Measurements from ENCODE around the gene POLR3A. TPM values are rescaled to one million over a fixed set of nuclear protein-coding genes. Genes with fewer than 3 reads are reported as not detected.

POLR3A gene
- total and polyA plus RNA-seq, 2 of the 13 experiments (the other 11 are each of a cell fraction or from before 2014, with no cell fraction given): 13.6 to 19.2 TPM

- TF ChIP-seq, protein P1, sequence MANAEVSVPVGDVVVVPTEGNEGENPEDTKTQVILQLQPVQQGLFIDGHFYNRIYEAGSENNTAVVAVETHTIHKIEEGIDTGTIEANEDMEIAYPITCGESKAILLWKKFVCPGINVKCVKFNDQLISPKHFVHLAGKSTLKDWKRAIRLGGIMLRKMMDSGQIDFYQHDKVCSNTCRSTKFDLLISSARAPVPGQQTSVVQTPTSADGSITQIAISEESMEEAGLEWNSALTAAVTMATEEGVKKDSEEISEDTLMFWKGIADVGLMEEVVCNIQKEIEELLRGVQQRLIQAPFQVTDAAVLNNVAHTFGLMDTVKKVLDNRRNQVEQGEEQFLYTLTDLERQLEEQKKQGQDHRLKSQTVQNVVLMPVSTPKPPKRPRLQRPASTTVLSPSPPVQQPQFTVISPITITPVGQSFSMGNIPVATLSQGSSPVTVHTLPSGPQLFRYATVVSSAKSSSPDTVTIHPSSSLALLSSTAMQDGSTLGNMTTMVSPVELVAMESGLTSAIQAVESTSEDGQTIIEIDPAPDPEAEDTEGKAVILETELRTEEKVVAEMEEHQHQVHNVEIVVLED (CRISPR knock-in tag; IDR thresholded peaks at IDR 0.05; ENCODE audit: borderline replicate concordance): peak; percentile 51; the same call in 1 of the 2 replicates
- TF ChIP-seq ZNF501 (CRISPR knock-in tag; IDR thresholded peaks at IDR 0.05) (peak; percentile 87), ZUFSP (CRISPR knock-in tag; IDR thresholded peaks at IDR 0.05; ENCODE audit: borderline replicate concordance) (no peak), ZBTB1 (CRISPR knock-in tag; IDR thresholded peaks at IDR 0.05; ENCODE audit: borderline replicate concordance) (no peak), ZNF263 (CRISPR knock-in tag; IDR thresholded peaks at IDR 0.05) (peak; percentile 54; the same call in 1 of the 2 replicates), ZNF331 (CRISPR knock-in tag; IDR thresholded peaks at IDR 0.05) (0 out of 2 replicates have a peak, but pooled peaks have one; percentile 11), NFKB2 (CRISPR knock-in tag; IDR thresholded peaks at IDR 0.05; ENCODE audit: borderline replicate concordance) (no peak; the same call in 1 of the 2 replicates), AGO1 (IDR thresholded peaks at IDR 0.05; ENCODE audit: low read depth, low read length, poor library complexity, severe bottlenecking) (no peak), BRCA1 (CRISPR knock-in tag; IDR thresholded peaks at IDR 0.05) (0 out of 2 replicates have a peak, but pooled peaks have one; percentile 55), SP140L (CRISPR knock-in tag; IDR thresholded peaks at IDR 0.05; ENCODE audit: borderline replicate concordance) (0 out of 2 replicates have a peak, but pooled peaks have one; percentile 63), ZNF44 (CRISPR knock-in tag; IDR thresholded peaks at IDR 0.05) (no peak), ZNF883 (CRISPR knock-in tag; IDR thresholded peaks at IDR 0.05; ENCODE audit: not compliant biosample characterization) (peak; percentile 25), SMAD9 (CRISPR knock-in tag; IDR thresholded peaks at IDR 0.05) (no peak), NFKBIZ (CRISPR knock-in tag; IDR thresholded peaks at IDR 0.05) (no peak), TFE3 (CRISPR knock-in tag; IDR thresholded peaks at IDR 0.05) (no peak; the same call in 1 of the 2 replicates), ISX (CRISPR knock-in tag; conservative IDR thresholded peaks at IDR 0.05) (0 out of 2 replicates have a peak, but pooled peaks have one; percentile 38)
- TF ChIP-seq, protein P2, sequence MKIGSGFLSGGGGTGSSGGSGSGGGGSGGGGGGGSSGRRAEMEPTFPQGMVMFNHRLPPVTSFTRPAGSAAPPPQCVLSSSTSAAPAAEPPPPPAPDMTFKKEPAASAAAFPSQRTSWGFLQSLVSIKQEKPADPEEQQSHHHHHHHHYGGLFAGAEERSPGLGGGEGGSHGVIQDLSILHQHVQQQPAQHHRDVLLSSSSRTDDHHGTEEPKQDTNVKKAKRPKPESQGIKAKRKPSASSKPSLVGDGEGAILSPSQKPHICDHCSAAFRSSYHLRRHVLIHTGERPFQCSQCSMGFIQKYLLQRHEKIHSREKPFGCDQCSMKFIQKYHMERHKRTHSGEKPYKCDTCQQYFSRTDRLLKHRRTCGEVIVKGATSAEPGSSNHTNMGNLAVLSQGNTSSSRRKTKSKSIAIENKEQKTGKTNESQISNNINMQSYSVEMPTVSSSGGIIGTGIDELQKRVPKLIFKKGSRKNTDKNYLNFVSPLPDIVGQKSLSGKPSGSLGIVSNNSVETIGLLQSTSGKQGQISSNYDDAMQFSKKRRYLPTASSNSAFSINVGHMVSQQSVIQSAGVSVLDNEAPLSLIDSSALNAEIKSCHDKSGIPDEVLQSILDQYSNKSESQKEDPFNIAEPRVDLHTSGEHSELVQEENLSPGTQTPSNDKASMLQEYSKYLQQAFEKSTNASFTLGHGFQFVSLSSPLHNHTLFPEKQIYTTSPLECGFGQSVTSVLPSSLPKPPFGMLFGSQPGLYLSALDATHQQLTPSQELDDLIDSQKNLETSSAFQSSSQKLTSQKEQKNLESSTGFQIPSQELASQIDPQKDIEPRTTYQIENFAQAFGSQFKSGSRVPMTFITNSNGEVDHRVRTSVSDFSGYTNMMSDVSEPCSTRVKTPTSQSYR (CRISPR knock-in tag; IDR thresholded peaks at IDR 0.05; ENCODE audit: borderline replicate concordance): no peak
- TF ChIP-seq, protein P3, sequence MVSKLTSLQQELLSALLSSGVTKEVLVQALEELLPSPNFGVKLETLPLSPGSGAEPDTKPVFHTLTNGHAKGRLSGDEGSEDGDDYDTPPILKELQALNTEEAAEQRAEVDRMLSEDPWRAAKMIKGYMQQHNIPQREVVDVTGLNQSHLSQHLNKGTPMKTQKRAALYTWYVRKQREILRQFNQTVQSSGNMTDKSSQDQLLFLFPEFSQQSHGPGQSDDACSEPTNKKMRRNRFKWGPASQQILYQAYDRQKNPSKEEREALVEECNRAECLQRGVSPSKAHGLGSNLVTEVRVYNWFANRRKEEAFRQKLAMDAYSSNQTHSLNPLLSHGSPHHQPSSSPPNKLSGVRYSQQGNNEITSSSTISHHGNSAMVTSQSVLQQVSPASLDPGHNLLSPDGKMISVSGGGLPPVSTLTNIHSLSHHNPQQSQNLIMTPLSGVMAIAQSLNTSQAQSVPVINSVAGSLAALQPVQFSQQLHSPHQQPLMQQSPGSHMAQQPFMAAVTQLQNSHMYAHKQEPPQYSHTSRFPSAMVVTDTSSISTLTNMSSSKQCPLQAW (CRISPR knock-in tag; IDR thresholded peaks at IDR 0.05): peak; percentile 65; the same call in 1 of the 2 replicates
These were observed at the start of gene POLR3A (continued) for GRCh38 chr10:78029269-78030226.
